Uterus (tissue), 2 donors: Measurements from ENCODE around the gene FNTB.

Experiments
- POLR2A ChIP-seq, 2 donors: fragments of 450-650 bp; IDR thresholded peaks; one replicate each; pipeline ENCODE4 v1.6.1; 2016; ENCODE audit warnings: antibody characterized with exemption in 2 of 2, mild to moderate bottlenecking in 1 of 2, moderate library complexity in 1 of 2
- TF ChIP-seq, protein P1 (sequence below), 4 experiments: fragments of 200-600 bp in 2 of 4; fragments of 450-650 bp in 2 of 4; sonication (generic) in 2 of 4; IDR thresholded peaks; one replicate each; pipeline ENCODE4 v1.5.1; 2016 to 2019; ENCODE audit warnings: antibody characterized with exemption in 4 of 4, mild to moderate bottlenecking in 2 of 4, moderate library complexity in 1 of 4

DNA sequence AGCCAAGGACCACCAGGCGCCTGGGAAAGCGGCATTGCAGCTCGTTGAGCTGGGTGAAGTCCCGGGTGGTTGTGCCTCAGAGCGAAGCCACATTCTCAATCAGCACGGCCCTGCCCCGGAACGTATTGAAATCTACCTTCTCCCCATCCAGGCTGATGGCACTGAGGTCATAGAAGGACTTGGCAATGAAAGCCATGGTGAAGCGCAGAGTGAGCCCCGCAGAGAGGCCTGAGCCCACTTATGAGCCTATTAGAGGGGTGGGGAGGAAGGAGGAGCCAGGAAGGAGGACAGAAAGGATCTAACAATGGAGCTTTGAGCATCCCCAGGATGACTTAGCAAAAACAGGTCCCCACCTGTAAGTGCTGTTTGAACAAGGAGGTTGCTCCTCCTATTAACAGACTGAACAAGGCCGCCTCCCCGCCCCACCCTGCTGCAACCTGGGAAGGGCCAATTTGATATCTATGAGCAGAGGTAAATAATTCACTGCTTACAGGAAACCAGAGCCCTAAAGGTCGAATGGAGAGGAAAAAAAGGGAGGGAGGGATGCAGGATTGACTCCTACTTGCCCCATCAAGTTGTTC, 44.1 kb upstream of the FNTB start, which contains the start of gene GPX2:
- TF ChIP-seq, protein P1, sequence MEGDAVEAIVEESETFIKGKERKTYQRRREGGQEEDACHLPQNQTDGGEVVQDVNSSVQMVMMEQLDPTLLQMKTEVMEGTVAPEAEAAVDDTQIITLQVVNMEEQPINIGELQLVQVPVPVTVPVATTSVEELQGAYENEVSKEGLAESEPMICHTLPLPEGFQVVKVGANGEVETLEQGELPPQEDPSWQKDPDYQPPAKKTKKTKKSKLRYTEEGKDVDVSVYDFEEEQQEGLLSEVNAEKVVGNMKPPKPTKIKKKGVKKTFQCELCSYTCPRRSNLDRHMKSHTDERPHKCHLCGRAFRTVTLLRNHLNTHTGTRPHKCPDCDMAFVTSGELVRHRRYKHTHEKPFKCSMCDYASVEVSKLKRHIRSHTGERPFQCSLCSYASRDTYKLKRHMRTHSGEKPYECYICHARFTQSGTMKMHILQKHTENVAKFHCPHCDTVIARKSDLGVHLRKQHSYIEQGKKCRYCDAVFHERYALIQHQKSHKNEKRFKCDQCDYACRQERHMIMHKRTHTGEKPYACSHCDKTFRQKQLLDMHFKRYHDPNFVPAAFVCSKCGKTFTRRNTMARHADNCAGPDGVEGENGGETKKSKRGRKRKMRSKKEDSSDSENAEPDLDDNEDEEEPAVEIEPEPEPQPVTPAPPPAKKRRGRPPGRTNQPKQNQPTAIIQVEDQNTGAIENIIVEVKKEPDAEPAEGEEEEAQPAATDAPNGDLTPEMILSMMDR (IDR thresholded peaks at IDR 0.05) = no peak
- no peak for TF ChIP-seq POLR2A (IDR thresholded peaks at IDR 0.05)
